ENCODE results near the gene GLT1D1. TPM values are rescaled to one million over a fixed set of nuclear protein-coding genes. Genes with fewer than 3 reads are reported as not detected.
"Not testable (repeated sequence)": the region's sequence is repeated elsewhere in the genome, so short reads cannot be mapped to it uniquely, and the experiment has no call there.

The GLT1D1 gene
- total RNA-seq, 1 experiment from 2014 or later = not detected

- CTCF ChIA-PET = no interaction called here
- Histone ChIP-seq H3K4me3 (replicated peaks in 1 of 2; ENCODE audit: low read depth in 1 of 2, low read length in 2 of 2) (no peak overlapping the region), H3K27ac (ENCODE audit: low read depth, low read length) (no peak overlapping the region), H2AFZ (ENCODE audit: low read depth, low read length, poor library complexity, severe bottlenecking) (no peak overlapping the region), H3K9me3 (ENCODE audit: control insufficient read depth in 1 of 2, insufficient read depth in 1 of 2, low read depth in 1 of 2, low read length in 2 of 2) (no peaks in the 10 kb centered on the region), H3K4me2 (ENCODE audit: low read length) (no peak overlapping the region), H3K36me3 (ENCODE audit: control insufficient read depth in 1 of 2, insufficient read depth in 2 of 2, low read length in 2 of 2) (no peaks in the 10 kb centered on the region), H3K27me3 (ENCODE audit: insufficient read depth, low read length) (no peaks in the 10 kb centered on the region), H4K20me1 (ENCODE audit: insufficient read depth) (no peaks in the 10 kb centered on the region), H3K79me2 (ENCODE audit: insufficient read depth, low read length) (no peaks in the 10 kb centered on the region), H3K4me1 (ENCODE audit: control insufficient read depth in 1 of 2, insufficient read depth in 2 of 2, low read length in 2 of 2) (no peaks in the 10 kb centered on the region), H3K9me2 (ENCODE audit: insufficient read depth) (no peaks in the 10 kb centered on the region), H3K9ac (ENCODE audit: low read length) (no peak overlapping the region)
- intact Hi-C loops (cut with micrococcal nuclease) = no loop called here
- POLR2A ChIA-PET = no interaction called here
- BruUV-seq (replicated peaks) = no TSS peak
- DNase-seq (ENCODE audit: low read depth, low spot score) (no peak), ATAC-seq (no peak)
- no peak for TF ChIP-seq EGR1 (IDR thresholded peaks at IDR 0.05; ENCODE audit: low read depth)
- TF ChIP-seq SRF (IDR thresholded peaks at IDR 0.05; ENCODE audit: low read depth) = no peak
- no peak for TF ChIP-seq POLR2AphosphoS5 (IDR thresholded peaks at IDR 0.05; ENCODE audit: low read depth, low read length)
- TF ChIP-seq CEBPB (IDR thresholded peaks at IDR 0.05; ENCODE audit: low read depth) = no peak
- TF ChIP-seq YY1 (IDR thresholded peaks at IDR 0.05; ENCODE audit: extremely low read depth, insufficient replicate concordance, low read depth, low read length) = no peak
- TF ChIP-seq MAX (IDR thresholded peaks at IDR 0.05) = no peak
- TF ChIP-seq SP1 (IDR thresholded peaks at IDR 0.05; ENCODE audit: low read depth) = no peak
- TF ChIP-seq SIN3A (IDR thresholded peaks at IDR 0.05; ENCODE audit: low read depth) = no peak
- TF ChIP-seq CBX3 (IDR thresholded peaks at IDR 0.05; ENCODE audit: low read depth) = no peak
- TF ChIP-seq FOSL1 (IDR thresholded peaks at IDR 0.05; ENCODE audit: low read depth) = no peak
- TF ChIP-seq REST (IDR thresholded peaks at IDR 0.05; ENCODE audit: low read depth) = no peak
- TF ChIP-seq RAD21 (IDR thresholded peaks at IDR 0.05; ENCODE audit: low read depth) = no peak
- TF ChIP-seq EZH2 (IDR thresholded peaks at IDR 0.05) = no peak
- no peak for TF ChIP-seq EZH2phosphoT487 (IDR thresholded peaks at IDR 0.05; ENCODE audit: borderline replicate concordance)
- TF ChIP-seq ELF1 (IDR thresholded peaks at IDR 0.05; ENCODE audit: borderline replicate concordance, low read depth) = no peak
- no peak for TF ChIP-seq ZBTB33 (IDR thresholded peaks at IDR 0.05; ENCODE audit: extremely low read depth, insufficient replicate concordance, low read length)
- TF ChIP-seq TCF7L2 (IDR thresholded peaks at IDR 0.05; ENCODE audit: borderline replicate concordance, extremely low read depth, insufficient read depth, insufficient read length) = no peak
- RAD21 ChIA-PET (ENCODE audit: low non-redundant PET in 1 of 2, low total read pairs in 2 of 2, uncharacterized antibody in 2 of 2, unreplicated experiment in 2 of 2) = no interaction called here
Measured at GRCh38 chr12:128850400-128850799, 2.9 kb upstream of the GLT1D1 start.

GRCh38 chr12:128851429-128851828, 1.8 kb upstream of the GLT1D1 start:
- H4K20me1 ChIP-seq (ENCODE audit: insufficient read depth); POLR2A ChIA-PET; H3K4me2 ChIP-seq (ENCODE audit: low read length); H3K4me3 ChIP-seq (replicated peaks in 1 of 2; ENCODE audit: low read depth in 1 of 2, low read length in 2 of 2); CTCF ChIA-PET; H3K27ac ChIP-seq (ENCODE audit: low read depth, low read length); H2AFZ ChIP-seq (ENCODE audit: low read depth, low read length, poor library complexity, severe bottlenecking); H3K79me2 ChIP-seq (ENCODE audit: insufficient read depth, low read length); H3K9me3 ChIP-seq (ENCODE audit: control insufficient read depth in 1 of 2, insufficient read depth in 1 of 2, low read depth in 1 of 2, low read length in 2 of 2); BruUV-seq (replicated peaks); RAD21 ChIA-PET (ENCODE audit: low non-redundant PET in 1 of 2, low total read pairs in 2 of 2, uncharacterized antibody in 2 of 2, unreplicated experiment in 2 of 2); intact Hi-C loops (cut with micrococcal nuclease); H3K4me1 ChIP-seq (ENCODE audit: control insufficient read depth in 1 of 2, insufficient read depth in 2 of 2, low read length in 2 of 2); H3K9me2 ChIP-seq (ENCODE audit: insufficient read depth); ATAC-seq; H3K9ac ChIP-seq (ENCODE audit: low read length); H3K36me3 ChIP-seq (ENCODE audit: control insufficient read depth in 1 of 2, insufficient read depth in 2 of 2, low read length in 2 of 2); DNase-seq (ENCODE audit: low read depth, low spot score); H3K27me3 ChIP-seq (ENCODE audit: insufficient read depth, low read length): not testable (repeated sequence)
